D721Med (cell line): ENCODE measurements around the gene PHOSPHO2.

Source experiments
- DNase-seq: peaks from one replicate; pipeline ENCODE4 v3.0.0; 2011; ENCODE audit warnings: low spot score; ENCODE audit not compliant: insufficient read length
- FAIRE-seq: peaks from 2 replicates; lab custom pipeline; 2011; peaks lifted over from hg19 to GRCh38; lab: Jason Lieb, UNC
- TF ChIP-seq, protein P1 (sequence below): IDR thresholded peaks from 2 replicates; pipeline ENCODE4 v1.5.1; 2012; ENCODE audit warnings: mild to moderate bottlenecking, control low read depth; ENCODE audit not compliant: insufficient read depth; ENCODE audit errors: missing control alignments

Gene PHOSPHO2

DNA sequence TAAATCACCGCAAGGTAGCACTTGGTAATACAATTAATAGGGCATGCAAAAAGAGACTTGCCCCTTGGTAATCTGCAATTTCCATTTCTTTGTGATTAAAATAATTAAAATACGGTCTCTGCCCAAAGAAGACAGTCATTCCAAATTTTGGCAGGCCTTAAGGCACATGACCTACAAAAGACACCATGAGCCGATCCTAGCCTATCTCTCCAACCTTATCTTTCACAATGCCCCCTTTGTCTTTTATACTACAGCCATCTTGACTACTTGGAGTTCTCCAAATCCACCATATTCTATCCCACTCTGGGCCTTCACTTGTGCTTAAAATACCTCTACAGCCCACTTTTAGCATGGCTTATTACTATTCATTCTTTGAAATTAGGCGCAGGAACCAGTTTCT, 23.3 kb upstream of the PHOSPHO2 start:
- FAIRE-seq (no peak), DNase-seq (no peak)

DNA sequence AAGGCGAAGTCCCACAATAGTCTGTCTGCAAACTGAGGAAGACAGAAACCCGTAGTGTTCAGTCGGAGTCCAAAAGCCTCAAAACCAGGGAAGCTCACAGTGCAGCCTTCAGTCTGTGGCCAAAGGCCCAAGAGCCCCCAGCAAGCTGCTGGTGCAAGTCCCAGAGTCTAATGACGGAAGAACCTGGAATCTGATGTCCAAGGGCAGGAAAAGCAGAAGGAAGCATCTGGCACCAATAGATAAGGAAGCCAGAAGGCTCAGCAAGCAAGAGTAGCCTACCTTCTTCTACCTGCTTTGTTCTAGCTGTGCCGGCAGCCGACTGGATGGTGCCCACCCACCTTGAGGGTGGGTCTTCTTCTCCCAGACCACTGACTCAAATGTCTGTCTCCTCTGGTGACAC, 21.9 kb upstream of the PHOSPHO2 start:
- FAIRE-seq (no peak), DNase-seq (no peak)

More for the DNA sequence above, 23.3 kb upstream of the PHOSPHO2 start:
- TF ChIP-seq, protein P1, sequence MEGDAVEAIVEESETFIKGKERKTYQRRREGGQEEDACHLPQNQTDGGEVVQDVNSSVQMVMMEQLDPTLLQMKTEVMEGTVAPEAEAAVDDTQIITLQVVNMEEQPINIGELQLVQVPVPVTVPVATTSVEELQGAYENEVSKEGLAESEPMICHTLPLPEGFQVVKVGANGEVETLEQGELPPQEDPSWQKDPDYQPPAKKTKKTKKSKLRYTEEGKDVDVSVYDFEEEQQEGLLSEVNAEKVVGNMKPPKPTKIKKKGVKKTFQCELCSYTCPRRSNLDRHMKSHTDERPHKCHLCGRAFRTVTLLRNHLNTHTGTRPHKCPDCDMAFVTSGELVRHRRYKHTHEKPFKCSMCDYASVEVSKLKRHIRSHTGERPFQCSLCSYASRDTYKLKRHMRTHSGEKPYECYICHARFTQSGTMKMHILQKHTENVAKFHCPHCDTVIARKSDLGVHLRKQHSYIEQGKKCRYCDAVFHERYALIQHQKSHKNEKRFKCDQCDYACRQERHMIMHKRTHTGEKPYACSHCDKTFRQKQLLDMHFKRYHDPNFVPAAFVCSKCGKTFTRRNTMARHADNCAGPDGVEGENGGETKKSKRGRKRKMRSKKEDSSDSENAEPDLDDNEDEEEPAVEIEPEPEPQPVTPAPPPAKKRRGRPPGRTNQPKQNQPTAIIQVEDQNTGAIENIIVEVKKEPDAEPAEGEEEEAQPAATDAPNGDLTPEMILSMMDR, result no peak

DNA sequence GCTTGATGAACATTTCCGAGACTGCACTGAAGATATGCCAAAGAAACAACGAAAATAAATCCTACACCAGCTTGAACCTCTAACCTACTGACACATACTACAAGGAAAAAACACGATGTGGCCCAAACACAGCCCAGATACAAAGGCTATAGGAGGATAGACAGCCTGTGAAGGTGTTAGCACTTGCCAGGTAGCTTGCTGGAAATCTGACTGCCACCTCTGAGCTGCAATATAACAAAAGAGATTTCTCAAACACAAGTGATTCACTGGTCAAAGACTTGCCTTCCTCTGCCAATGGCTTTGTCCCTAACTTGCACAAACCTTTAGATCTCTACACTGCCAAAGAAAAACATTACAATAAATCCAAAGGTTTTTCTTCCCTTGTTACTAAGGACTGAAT, 21.2 kb upstream of the PHOSPHO2 start:
- FAIRE-seq (no peak), DNase-seq (no peak)

More for the DNA sequence above, 21.9 kb upstream of the PHOSPHO2 start:
- TF ChIP-seq, protein P1, result no peak

DNA sequence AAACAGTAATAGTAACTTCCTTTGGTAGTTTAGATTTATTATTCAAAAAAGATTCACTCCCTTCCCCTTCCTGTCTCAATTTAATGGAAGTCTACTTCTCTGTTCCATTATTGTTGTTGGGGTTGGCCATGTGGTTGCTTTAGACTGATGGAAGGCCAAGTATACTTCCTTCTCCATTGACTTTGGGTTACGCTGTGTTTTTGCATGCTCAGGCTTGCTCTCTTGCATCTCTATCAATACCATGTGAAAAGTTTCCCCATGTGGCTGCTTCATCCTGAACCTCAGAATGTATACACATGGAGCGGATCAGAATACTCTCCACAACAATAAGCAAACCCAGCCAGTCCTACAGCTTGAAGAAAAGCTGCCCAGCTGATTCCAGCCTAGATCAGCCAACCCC, 20.3 kb upstream of the PHOSPHO2 start:
- TF ChIP-seq, protein P1, result no peak
- DNase-seq (no peak), FAIRE-seq (no peak)

More for the DNA sequence above, 21.2 kb upstream of the PHOSPHO2 start:
- TF ChIP-seq, protein P1, result no peak

DNA sequence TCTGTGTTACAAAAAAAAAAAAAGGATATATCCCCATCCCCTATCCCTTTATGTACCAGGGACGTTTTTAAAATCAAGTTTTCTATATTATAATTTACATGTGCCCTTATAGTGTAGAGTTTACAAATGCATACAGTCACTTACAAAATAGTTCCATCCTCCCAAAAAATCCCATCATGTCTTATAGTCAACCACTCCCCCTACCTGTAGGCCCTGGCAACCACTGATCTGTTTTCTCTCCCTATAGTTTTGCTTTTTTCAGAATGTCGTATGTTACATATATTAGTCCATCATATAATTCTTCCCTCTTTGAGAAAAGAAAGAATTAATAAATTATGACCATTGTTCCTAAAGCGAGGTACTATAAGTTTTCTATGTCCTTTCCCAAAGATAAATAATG, 17.9 kb upstream of the PHOSPHO2 start:
- TF ChIP-seq, protein P1, result no peak
- no peak for FAIRE-seq
- no peak for DNase-seq

DNA sequence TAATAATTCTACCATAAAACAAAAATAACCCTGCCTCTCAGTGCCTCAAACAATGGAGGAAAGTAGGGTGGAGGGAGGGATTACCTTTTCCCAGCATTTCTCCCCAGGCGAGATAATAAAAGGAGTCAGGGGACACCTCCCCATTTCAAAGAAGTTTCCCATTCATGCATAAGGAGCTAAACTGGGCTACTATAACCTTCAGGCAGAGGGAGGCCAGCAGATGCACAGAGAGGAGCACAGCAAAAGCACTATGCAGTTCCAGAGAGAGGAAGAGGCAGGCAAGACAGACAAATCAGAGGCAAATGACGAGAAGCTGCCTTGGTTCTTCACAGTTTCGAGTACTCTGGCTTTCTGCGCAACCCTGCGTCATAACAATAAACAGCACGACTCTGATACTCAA, 17.4 kb upstream of the PHOSPHO2 start:
- no peak for DNase-seq
- TF ChIP-seq, protein P1, result no peak
- FAIRE-seq, result no peak

DNA sequence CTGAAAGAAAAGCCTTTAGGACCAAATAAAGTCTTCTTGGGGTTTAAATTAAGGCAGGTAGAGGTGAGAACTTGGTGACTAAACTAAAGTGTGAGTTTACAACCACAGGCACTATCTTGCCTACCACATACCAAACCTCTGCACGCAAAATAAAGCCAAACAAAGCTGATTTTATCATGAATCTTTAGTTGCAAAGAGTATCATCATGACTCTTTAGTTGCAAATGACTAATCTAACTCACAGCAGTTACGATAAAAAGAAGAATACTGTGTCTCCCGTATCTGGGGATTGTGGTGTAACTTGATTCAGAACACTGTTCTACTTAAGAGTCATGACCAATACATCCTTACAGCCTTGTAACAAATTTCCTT, 11.2 kb upstream of the PHOSPHO2 start:
- FAIRE-seq (no peak), DNase-seq (no peak)
- TF ChIP-seq, protein P1, result no peak
